Amniotic stem cell (primary cell): ENCODE measurements around the gene EFNA5.
A peak's percentile ranks its signal among the peaks of the same experiment; 100 is the strongest.

ENCODE experiments used
- DNase-seq: peaks from one replicate; lab custom pipeline; 2025; lab: John Stamatoyannopoulos, UW

Gene EFNA5

GRCh38 chr5:107425541-107426031, 245.2 kb downstream of the EFNA5 start:
- DNase-seq = peak; percentile 45

- DNase-seq = no peak
Measured at GRCh38 chr5:107424491-107424890, 246.2 kb downstream of the EFNA5 start.

- no peak for DNase-seq
Measured at GRCh38 chr5:107422494-107422893, 248.2 kb downstream of the EFNA5 start.

- DNase-seq = no peak
Measured at GRCh38 chr5:107419498-107419897, 251.2 kb downstream of the EFNA5 start.

GRCh38 chr5:107418902-107419301, 251.8 kb downstream of the EFNA5 start:
- DNase-seq = no peak

GRCh38 chr5:107418071-107418470, 252.7 kb downstream of the EFNA5 start:
- DNase-seq = no peak

- DNase-seq = no peak
Measured at GRCh38 chr5:107415762-107416161, 255.0 kb downstream of the EFNA5 start.

- DNase-seq = no peak
Measured at GRCh38 chr5:107414802-107415201, 255.9 kb downstream of the EFNA5 start.

- no peak for DNase-seq
Measured at GRCh38 chr5:107413754-107414153, 257.0 kb downstream of the EFNA5 start.

- DNase-seq = no peak
Measured at GRCh38 chr5:107408564-107408963, 262.2 kb downstream of the EFNA5 start.

- DNase-seq = no peak
Measured at GRCh38 chr5:107407713-107408298, 262.9 kb downstream of the EFNA5 start.

GRCh38 chr5:107404595-107405374, 266.0 kb downstream of the EFNA5 start:
- no peak for DNase-seq

GRCh38 chr5:107403228-107403953, 267.3 kb downstream of the EFNA5 start:
- DNase-seq = no peak

GRCh38 chr5:107402434-107403227, 268.1 kb downstream of the EFNA5 start:
- no peak for DNase-seq

GRCh38 chr5:107401470-107402122, 269.1 kb downstream of the EFNA5 start:
- DNase-seq = no peak

GRCh38 chr5:107400328-107400727, 270.4 kb downstream of the EFNA5 start:
- DNase-seq = no peak

GRCh38 chr5:107398703-107399102, 272.0 kb downstream of the EFNA5 start:
- DNase-seq = no peak

- DNase-seq = no peak
Measured at GRCh38 chr5:107396351-107396690, 274.4 kb downstream of the EFNA5 start.

- DNase-seq = no peak
Measured at GRCh38 chr5:107395632-107396350, 274.9 kb downstream of the EFNA5 start.

- no peak for DNase-seq
Measured at GRCh38 chr5:107393851-107394250, 276.9 kb downstream of the EFNA5 start.

- no peak for DNase-seq
Measured at GRCh38 chr5:107391787-107392186, 278.9 kb downstream of the EFNA5 start.
